Epithelial cell of esophagus (primary cell): ENCODE data around the gene DND1.

Source experiments
- DNase-seq: peaks from one replicate; pipeline ENCODE4 v3.0.0; 2010; ENCODE audit warnings: low read depth
- H3K4me3 ChIP-seq: 2 replicates; pipeline ENCODE4 v1.5.1; 2011; ENCODE audit warnings: mild to moderate bottlenecking, low read length, control low read depth
- CTCF ChIP-seq: IDR thresholded peaks from 2 replicates; pipeline ENCODE4 v1.5.1; 2011; ENCODE audit warnings: low read depth, mild to moderate bottlenecking, low read length, control low read depth, inconsistent platforms; ENCODE audit not compliant: insufficient read depth; ENCODE audit errors: missing control alignments

Gene DND1

DNA sequence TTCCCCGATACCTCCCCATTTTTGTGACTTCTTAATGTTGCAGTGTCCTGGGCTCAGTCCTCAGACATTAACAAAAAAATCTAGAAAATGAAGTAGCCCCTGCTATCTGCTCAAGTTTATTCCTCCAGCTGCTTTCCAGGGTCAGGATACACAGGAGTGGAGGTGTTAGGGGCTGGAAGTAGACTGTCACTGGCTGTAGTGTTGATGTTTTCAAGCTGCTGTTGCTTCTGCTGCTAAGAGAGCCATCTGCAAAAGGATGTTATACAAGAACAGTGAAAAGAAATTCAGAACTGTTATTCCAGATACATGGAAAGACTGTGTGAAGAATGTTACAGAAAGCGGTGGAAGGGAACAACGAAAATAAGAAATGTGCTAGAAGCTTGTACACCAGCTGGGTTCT, 51.1 kb downstream of the DND1 start:
- no peak for DNase-seq
- H3K4me3 ChIP-seq, result no peak overlapping the region
- no peak for TF ChIP-seq CTCF
